ENCODE results near the gene CPEB4.

Gene CPEB4

DNA sequence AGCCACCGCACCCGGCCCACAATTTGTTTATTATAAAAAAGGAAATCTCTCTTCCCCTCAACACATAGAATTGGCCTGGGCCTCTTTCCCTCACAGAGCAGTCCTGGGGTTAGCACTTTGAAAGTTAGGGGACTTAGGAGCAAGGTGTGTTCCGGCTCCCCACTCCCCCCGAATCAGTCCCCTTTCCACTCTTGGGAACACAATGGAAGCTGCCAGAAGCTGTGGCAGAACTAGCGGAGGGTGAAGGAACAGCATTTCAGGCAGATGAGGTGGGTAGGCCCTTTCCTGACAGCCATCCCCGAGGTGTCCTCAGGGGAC lies 84.4 kb downstream of the CPEB4 start:
- peak overlapping the region; percentile 36 for H3K4me3 ChIP-seq (replicated peaks; ENCODE audit: low read depth, low read length)
- TF ChIP-seq, protein P1, sequence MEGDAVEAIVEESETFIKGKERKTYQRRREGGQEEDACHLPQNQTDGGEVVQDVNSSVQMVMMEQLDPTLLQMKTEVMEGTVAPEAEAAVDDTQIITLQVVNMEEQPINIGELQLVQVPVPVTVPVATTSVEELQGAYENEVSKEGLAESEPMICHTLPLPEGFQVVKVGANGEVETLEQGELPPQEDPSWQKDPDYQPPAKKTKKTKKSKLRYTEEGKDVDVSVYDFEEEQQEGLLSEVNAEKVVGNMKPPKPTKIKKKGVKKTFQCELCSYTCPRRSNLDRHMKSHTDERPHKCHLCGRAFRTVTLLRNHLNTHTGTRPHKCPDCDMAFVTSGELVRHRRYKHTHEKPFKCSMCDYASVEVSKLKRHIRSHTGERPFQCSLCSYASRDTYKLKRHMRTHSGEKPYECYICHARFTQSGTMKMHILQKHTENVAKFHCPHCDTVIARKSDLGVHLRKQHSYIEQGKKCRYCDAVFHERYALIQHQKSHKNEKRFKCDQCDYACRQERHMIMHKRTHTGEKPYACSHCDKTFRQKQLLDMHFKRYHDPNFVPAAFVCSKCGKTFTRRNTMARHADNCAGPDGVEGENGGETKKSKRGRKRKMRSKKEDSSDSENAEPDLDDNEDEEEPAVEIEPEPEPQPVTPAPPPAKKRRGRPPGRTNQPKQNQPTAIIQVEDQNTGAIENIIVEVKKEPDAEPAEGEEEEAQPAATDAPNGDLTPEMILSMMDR (IDR thresholded peaks at IDR 0.05; ENCODE audit: low read depth, low read length, missing control alignments) = no peak
- no peak for DNase-seq (ENCODE audit: extremely low read depth, low read depth)

DNA sequence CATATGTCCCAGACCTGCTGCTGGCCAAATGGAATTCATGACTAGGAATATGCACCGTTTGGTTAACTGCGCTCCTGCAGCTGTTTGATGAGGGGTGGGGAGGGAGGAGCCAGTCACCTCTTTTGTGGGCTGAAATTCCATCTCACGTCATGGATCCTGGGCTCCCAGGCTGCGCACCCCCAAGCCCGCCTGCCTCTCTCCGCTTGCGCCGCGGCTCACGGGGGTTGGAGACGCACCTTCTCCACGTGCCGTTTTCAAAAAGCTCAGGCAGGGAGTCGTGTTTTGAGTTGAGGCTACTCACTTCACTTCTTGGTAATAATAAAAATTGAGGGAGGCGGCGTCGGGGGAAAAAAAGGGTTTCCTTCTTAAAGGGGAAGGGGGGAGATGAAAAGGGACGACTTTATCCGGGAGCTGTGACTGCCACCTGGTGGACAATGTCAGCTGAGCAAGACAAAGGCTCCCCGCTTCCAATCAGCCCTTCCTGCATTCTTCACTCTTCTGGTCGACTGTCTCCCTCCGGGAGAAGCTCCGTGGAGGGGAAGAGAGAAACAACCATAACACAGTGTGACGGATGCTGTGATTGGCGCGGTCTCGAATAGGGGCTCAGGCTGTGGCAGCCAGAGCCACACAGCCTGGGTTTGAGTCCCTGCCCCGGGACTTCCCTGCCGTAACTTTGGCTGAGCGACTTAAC lies 84.9 kb downstream of the CPEB4 start:
- peak; percentile 56 for DNase-seq (ENCODE audit: extremely low read depth, low read depth)
- TF ChIP-seq, protein P1 (IDR thresholded peaks at IDR 0.05; ENCODE audit: low read depth, low read length, missing control alignments) = peak; percentile 84
- H3K4me3 ChIP-seq (replicated peaks; ENCODE audit: low read depth, low read length) = peak overlapping the region; percentile 36

DNA sequence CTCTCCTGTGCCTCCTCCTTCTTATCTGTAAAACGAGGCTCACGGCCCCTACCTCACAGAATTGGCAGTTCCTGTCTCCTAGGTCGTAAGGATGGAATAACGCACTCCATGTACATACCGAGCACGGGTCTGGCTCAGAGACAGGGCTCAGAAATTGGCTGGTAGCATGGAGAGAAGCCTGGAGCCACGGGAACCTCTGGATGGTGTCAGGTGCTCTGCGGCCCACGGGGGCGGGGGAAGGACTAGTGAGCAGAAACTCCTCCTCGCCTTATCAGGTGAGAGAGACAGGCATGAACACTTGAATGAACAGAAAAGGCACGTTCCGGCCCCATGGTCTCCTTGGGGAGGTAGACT lies 85.4 kb downstream of the CPEB4 start:
- no peak for DNase-seq (ENCODE audit: extremely low read depth, low read depth)
- H3K4me3 ChIP-seq (replicated peaks; ENCODE audit: low read depth, low read length) = peak overlapping the region; percentile 36
- TF ChIP-seq, protein P1 (IDR thresholded peaks at IDR 0.05; ENCODE audit: low read depth, low read length, missing control alignments) = no peak

DNA sequence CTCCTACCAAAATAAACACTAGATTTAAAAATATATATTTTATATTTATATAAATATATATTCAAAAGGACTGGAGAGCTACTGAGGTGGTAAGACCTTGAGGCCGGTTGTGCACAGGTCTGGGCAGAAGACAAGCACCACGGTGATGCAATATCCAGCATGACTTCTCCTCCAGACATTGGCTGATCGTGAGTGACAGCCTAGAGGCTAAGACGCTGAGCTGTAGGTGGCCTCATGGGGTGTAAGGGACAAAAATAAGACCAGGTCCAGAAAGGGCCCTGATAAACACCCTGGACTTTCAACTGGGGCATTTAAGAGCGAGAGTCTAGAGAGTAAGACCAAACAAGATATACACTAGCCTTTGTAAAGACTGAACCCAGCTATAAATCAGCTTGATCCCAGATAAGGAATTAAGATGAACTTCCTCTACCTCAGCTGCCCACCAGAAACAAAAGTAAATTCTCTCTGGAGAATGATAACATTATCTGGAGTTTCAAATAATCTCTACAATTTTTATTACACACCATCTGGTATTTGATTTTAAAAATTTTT lies 86.6 kb downstream of the CPEB4 start:
- TF ChIP-seq, protein P1 (IDR thresholded peaks at IDR 0.05; ENCODE audit: low read depth, low read length, missing control alignments) = no peak
- DNase-seq (ENCODE audit: extremely low read depth, low read depth) = no peak
- no peak overlapping the region for H3K4me3 ChIP-seq (replicated peaks; ENCODE audit: low read depth, low read length)

DNA sequence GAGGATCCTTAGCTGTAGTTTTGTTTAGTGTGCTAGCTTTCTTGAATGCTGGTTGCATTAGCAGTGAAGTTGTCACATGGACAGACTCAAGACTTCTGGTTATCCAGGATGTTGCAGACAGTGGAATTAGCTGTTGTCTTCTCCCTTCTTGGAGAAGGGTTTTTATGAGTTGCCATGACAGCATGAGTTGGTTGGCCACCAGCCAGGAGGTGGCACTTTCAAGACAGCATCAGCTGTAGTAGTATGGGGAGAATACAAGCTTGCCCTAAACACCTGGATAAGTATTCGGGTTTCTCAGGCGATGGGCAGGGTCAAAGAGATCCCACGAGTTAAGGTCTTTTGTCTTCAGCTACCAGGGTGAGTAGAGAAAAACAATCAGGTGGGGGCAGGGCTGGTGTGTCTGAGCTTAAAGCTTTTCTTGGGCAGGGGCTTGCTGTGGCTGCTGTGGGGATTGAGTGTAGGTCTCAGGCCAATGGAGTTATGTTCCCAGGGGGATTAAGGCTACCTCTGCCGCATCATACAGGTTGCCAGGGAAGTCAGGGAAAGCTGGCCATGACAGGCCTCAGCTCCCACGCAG lies 93.1 kb downstream of the CPEB4 start:
- TF ChIP-seq, protein P1 (IDR thresholded peaks at IDR 0.05; ENCODE audit: low read depth, low read length, missing control alignments) = no peak
- no peak for DNase-seq (ENCODE audit: extremely low read depth, low read depth)
- H3K4me3 ChIP-seq (replicated peaks; ENCODE audit: low read depth, low read length) = no peak overlapping the region

DNA sequence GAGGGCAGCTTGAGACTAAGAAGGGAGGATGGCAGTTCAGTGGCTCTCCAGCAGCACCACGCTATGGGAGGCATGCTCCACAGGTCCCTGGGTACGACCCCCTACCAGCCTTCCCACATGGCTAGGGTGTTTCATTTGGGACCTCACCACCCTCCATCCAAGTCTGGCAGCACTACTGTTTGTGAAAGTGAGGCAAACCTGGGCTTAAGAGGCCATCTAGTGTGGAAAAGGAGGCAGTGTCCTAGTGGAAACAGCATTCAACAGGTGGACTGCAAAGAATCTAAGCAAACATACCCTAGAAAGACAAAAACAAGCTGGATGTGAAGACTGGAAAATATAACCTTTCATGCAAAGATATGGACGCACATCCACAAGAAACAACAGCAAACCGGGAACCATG lies 96.1 kb downstream of the CPEB4 start:
- no peak overlapping the region for H3K4me3 ChIP-seq (replicated peaks; ENCODE audit: low read depth, low read length)
- DNase-seq (ENCODE audit: extremely low read depth, low read depth) = no peak
- TF ChIP-seq, protein P1 (IDR thresholded peaks at IDR 0.05; ENCODE audit: low read depth, low read length, missing control alignments) = peak; percentile 36
